SH-SY5Y (cell line): ENCODE measurements around the gene XYLT2.

ENCODE experiments used
- GATA2 ChIP-seq: IDR thresholded peaks from 2 replicates; pipeline ENCODE4 v1.6.1; 2011; ENCODE audit warnings: mild to moderate bottlenecking, low read depth, low read length
- GATA3 ChIP-seq: IDR thresholded peaks from 2 replicates; pipeline ENCODE4 v1.6.1; 2011; ENCODE audit warnings: low read depth, mild to moderate bottlenecking, low read length, moderate library complexity

The XYLT2 gene

DNA sequence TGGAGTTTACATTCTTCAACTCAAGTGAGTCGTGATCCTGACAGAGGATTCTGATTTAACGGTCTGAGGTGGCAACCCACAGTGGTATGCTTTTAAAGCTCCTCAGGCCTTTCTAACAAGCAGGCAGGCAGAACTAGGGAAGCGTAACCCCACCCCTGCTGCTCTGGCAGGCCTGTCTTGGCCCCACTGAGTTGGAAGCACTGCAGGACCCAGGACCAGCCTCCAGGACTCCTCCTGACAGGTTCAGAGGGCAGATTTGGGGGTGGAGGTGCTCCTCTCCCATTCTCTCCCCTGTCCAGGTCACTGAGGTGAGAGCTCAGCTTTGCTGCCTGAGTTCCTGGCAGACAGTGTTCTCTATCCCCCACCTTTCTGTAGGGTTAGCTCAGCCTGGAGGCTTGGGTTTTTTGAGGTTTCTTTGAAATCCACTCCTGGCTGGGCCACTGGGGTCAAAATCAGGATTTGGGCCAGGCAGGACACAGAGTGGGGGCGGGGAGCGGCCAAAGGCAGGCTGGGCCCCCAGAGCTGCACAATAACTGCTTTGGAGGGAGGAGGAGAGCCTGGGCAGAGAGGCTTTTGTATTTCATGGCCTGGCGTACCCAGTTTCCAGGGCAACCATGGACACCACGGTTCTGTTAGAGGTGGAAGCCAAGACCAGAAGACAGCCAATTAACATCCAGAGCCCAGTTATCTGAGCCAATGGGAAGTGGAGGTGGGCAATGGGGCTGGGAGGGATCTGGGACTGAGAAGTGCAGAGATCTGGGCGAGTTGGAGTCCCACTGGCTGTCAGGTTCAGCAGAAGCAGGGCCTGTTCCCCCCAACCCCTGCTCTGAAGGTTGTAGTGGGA is 17.5 kb downstream of the XYLT2 start:
- TF ChIP-seq GATA3 (no peak), GATA2 (no peak)

DNA sequence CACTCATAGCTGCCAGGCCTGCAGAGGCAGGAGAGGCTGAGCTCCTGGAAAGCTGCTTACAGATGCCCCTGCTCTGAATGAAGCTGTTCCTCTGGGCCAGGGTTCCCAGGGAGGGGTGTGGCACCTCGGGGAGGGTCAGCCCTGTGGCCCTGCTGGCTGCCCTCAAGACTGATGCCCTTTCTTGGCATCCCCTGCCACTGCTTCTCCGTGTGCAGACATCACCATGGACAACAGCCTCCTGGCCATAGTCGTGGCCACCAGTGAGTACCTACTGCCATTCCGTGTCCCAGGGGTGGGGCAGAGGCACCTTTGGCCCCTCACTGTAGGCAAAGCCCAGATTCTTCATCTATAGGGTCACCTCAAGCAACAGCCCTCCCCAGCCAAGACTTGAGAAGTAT is 18.1 kb downstream of the XYLT2 start:
- TF ChIP-seq GATA3 (no peak), GATA2 (no peak)

DNA sequence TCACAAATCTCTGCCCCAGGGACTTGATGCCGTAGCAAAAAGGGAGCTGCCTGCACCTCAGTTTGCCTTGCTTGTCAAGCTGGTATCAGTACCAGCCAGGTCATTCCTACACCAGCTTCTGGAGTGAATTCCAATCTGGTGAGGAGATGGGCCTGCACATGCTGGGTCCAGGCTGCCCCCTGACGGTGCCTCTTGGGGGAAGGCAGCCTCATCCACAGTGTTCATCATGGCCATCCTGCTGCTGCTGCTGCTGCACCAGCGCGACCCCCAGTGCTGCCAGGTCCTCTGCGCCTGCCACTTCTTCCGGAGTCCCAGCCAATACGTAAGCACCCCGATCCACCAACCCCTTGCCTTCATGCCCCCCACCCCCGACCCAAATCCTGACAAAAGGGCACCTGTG is 18.8 kb downstream of the XYLT2 start:
- TF ChIP-seq GATA3 (no peak), GATA2 (no peak)

DNA sequence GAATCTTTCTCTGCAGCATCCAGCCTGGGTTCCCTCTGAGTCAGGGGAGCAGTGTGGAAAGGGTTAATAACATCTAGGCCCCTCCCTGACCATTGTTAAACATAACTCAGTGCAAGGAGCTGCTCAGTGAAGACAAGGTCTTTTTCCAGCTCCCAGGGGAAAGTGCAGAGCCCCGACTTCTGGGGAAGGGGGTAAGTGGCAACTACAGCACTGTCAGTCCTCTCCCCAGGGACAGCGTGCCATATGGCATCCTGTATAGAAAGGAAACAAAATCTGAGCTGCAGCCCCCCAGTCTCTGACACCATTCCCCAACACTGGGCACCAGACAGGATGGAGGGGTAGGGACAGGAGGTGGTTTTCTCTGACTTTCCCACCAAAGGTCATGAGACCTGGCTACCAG is 19.2 kb downstream of the XYLT2 start:
- TF ChIP-seq GATA2 (no peak), GATA3 (no peak)

DNA sequence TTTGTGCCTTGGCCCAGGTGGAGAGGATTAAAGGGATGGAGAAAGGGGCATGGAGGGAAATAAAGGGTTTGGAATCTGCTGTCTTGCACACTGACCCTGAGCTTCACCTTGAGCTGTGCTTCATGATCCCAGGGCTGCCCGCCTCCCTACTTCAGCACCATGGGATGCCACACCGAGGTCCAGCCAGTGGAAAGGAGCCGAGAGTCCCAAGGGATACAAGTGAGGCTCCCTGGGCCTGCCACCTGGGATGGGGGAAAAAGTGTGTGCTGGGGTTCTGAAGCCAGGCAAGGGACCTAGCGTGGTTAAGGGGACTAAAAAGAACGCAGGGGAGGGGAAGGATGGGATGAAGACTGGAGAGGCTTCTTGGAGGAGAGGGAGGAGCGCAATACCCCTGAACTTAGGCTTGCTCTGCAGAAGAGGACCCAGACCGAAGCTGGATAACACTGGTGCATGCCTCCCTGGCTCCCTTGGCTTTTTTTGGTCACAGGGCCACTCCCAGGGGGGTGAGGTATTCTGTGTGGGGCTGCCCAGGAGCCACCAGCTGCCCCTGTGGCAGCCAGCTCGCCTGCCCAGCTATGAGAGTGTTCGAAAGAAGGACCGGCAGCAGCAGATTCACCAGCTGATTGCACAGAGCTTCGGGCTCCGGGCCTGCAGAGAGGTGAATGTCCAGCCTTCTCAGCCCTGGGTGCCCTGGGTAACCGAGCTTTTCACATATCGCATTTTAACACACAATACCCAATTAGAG is 19.9 kb downstream of the XYLT2 start:
- TF ChIP-seq GATA3, result no peak

DNA sequence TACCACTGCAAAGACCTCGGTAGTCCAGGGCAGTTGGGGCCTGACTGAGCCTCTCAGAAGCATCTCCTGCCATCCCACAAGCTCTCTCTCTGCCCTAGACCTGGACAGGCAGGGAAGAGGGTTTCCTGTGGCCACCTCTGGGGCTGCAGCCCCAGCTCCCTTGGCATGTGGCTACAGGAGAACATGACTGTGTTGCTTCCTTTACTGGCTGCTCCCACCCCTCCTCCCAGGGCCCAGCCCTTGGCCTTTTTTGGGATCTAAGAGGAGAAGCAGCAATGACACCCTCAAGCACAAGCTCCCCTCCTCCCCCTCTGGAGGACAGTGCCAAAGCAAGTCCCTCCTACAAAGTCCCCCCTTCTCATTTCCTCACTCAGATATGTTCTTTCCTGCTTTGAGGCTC is 21.5 kb downstream of the XYLT2 start:
- TF ChIP-seq GATA2 (no peak), GATA3 (no peak)

DNA sequence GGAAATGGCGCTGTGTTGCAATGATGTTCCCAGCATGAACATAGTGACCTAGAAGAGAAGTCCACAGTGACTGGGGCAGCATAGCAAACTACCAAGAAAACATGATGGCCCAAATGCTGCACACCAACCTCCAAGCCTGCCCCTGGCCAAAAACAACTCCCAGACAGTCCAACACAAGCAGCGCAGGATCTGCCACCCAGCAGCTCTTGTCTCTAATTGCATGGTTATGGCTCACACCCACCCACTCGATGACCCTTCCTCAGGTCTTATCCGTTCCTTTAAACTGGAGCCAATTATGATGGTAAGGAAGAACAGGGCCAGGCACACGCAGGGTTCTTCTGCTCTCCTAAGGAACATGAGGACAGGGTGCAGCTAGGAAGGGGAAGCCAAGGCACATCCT is 24.1 kb downstream of the XYLT2 start:
- TF ChIP-seq GATA2, result no peak
- no peak for TF ChIP-seq GATA3

DNA sequence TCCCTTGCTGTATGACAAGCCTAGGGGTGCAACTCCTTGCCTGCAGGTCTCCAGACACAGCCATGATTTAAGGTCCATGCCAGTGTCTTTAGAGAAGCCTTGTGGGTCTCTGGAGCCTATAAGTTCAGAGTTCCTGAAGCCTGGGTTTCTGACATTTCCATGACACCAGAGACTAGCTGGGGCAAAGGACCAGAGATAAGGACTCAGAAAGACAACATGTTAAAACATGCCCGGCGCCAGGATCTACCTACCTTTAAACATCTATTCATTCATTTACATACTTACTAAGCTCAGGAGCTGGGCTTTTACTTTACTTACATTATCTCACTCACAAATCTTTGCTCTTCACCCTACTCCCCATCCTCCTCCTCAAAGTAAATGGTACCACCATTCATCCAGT is 25.6 kb downstream of the XYLT2 start:
- TF ChIP-seq GATA2 (no peak), GATA3 (no peak)

DNA sequence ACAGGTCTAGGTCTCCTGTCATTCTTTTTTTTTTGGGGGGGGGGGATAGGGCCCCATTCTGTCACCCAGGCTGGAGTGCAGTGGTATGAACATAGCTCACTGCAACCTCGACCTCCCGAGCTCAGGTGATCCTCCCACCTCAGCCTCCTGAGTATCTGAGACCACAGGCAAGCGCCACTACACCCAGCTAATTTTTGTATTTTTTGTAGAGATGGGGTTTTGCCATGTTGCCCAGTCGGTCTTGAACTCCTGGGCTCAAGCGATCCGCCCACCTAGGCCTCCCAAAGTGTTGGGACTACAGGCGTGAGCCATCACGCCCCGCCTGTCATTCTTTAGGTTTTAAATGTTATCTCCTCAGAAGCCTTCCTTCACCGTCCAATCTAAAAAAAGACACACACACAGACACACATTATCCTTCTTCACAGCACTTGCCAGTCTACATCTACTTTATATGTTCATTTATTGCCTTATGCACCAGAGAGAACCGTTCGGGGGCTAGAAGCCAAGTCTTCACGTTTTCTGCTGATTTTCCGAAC is 26.4 kb downstream of the XYLT2 start:
- TF ChIP-seq GATA2 (no peak), GATA3 (no peak)

DNA sequence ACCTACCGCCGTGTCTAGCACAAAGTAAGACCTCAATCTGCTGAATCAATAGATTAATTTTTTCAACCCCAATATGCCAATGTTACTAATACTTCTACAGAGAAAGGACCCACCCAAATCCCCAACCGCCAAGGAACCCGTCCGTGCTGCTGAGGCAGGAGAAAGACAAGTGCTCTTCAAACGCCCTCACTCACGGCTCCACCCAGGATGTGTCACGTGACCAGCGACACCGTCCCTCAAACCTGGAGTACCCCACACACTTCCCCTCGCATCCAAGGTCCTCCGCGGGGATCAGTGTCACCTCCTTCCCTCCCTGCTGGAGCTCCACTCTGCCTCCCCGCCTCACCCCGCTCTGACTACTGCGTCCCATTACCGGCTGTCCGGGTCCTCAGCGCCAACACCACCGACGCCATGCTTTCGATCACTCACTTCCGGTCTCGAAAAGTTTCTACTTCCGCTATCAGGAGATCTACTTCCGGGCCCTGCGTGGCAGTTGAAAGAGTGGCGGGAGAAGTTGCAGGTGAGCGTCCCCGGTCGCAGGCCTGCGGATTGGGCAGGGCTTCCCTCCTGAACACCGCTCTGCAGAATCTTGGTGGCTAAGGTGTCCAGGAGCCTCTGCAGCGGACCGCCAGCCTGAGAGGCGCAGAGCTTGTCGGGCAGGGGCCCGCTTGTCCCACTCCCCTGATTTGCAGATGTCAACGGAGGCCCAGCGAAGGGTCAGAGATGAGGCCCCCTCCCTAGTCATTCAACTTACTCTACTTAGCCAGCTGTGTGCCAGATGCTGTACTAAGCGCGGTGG is 27.0 kb downstream of the XYLT2 start, which contains the start of the genes EME1 and MRPL27:
EME1 (plus strand) TSS at position 472 of the 799 bp plus-strand sequence. CDS start 1,980 bp downstream, outside the sequence.
MRPL27 (minus strand) TSS at position 427 of the 799 bp plus-strand sequence; CDS start at position 413, 14 bp downstream.
- TF ChIP-seq GATA2 (peak; percentile 23; the same call in 1 of the 2 replicates), GATA3 (no peak)

DNA sequence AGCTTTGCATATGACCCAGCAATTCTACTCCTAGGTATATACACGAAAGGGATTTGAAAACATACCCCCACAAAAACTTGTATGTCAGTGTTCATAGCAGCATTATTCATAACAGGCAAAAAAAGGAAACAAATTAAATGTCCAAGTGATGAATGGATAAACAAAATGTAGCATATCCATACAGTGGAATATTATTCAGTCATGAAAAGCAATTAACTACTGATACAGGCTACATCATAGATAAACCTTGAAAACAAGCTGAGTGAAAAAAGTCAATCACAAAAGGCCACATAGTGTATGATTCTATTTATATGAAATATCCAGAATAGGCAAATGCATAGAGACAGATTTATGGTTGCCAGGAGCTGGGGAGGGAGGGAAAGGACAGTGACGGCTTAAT is 27.8 kb downstream of the XYLT2 start:
- TF ChIP-seq GATA2 (no peak), GATA3 (no peak)

DNA sequence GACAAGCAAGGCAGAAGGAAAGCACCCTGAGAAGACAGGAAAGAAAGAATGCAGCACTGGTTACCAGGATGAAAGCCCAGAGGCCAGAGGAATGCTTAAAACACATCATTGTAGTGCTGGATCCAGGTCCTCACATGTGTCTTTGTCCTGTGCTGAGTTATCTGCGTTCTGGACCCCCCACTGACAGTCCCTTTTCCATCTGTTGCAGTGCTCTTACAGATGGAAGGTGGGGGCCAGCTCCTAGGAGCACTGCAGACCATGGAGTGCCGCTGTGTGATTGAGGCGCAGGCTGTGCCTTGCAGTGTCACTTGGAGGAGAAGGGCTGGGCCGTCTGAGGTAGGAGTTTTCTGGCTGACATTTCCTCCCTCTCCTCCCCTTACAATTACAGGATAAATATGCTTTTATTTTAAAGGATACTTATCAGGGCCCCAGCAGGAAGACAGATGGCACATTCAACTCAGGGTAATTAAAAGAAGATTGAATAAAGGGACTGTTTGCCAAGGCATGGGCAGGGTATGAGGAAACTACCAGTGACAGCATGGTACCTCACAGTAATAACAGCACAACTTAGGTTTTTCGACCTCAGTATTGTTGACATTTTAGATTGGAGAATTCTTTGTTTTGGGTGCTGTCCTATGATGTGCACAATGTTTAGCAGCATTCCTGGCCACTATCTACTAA is 30.1 kb downstream of the XYLT2 start:
- TF ChIP-seq GATA2 (no peak), GATA3 (no peak)
